Natural killer cell (primary cell): ENCODE measurements around the gene GATAD2A. TPM values are rescaled to one million over a fixed set of nuclear protein-coding genes. Genes with fewer than 3 reads are reported as not detected.

ENCODE experiments used
- ATAC-seq, 3 donors: fragments of 150-1000 bp in 2 of 3; fragments of 200-7000 bp in 1 of 3; cut with Tn5 transposase; 1 replicate in 1 of 3; 2 replicates in 2 of 3; pipeline ENCODE4 v1.10.0; 2021; ENCODE audit warnings: mild to moderate bottlenecking in 2 of 3, moderate library complexity in 2 of 3
- DNase-seq, 2 donors: peaks; one replicate each; pipeline versions ENCODE4 v3.0.0 to v3.0.0-alpha.2; 2013 to 2021; ENCODE audit warnings: mixed read lengths in 1 of 2
- H3K27ac ChIP-seq: one replicate; pipeline ENCODE4 v1.5.1; 2013; ENCODE audit warnings: mild to moderate bottlenecking, low read length
- H3K27me3 ChIP-seq: one replicate; pipeline ENCODE4 v1.6.1; 2013; ENCODE audit warnings: low read length; ENCODE audit not compliant: control insufficient read depth, insufficient read depth
- H3K36me3 ChIP-seq: one replicate; pipeline ENCODE4 v1.6.1; 2013; ENCODE audit warnings: low read length; ENCODE audit not compliant: control insufficient read depth, insufficient read depth
- H3K4me1 ChIP-seq: one replicate; pipeline ENCODE4 v1.6.1; 2013; ENCODE audit warnings: low read length; ENCODE audit not compliant: control insufficient read depth, insufficient read depth
- H3K4me3 ChIP-seq: one replicate; pipeline ENCODE4 v1.5.1; 2013; ENCODE audit warnings: low read length
- H3K9me3 ChIP-seq: one replicate; pipeline ENCODE4 v1.6.1; 2013; ENCODE audit warnings: low read length; ENCODE audit not compliant: control insufficient read depth, insufficient read depth
- H3K27ac Mint-ChIP-seq, 2 donors: one replicate each; pipeline ENCODE4 v1.8.0; 2022; ENCODE audit warnings: mild to moderate bottlenecking in 2 of 2, mixed read lengths in 2 of 2, moderate library complexity in 1 of 2
- H3K27me3 Mint-ChIP-seq, 2 donors: one replicate each; pipeline ENCODE4 v1.8.0; 2022; ENCODE audit warnings: low read depth in 2 of 2, mixed read lengths in 2 of 2
- H3K36me3 Mint-ChIP-seq: one replicate; pipeline ENCODE4 v1.8.0; 2022; ENCODE audit warnings: mixed read lengths
- H3K4me1 Mint-ChIP-seq, 2 donors: one replicate each; pipeline ENCODE4 v1.8.0; 2022; ENCODE audit warnings: mixed read lengths in 2 of 2
- H3K4me3 Mint-ChIP-seq: one replicate; pipeline ENCODE4 v1.8.0; 2022; ENCODE audit warnings: mild to moderate bottlenecking, moderate library complexity, mixed read lengths
- H3K9me3 Mint-ChIP-seq, 2 donors: one replicate each; pipeline ENCODE4 v1.8.0; 2022; ENCODE audit warnings: mixed read lengths in 2 of 2
- WGBS: methylation state at CpG from one replicate; pipeline ENCODE4 v1.1.7; 2013; ENCODE audit warnings: missing lambda C conversion rate; ENCODE audit not compliant: insufficient coverage; 5-methylcytosine and 5-hydroxymethylcytosine counted together
- intact Hi-C: fragments of 100-400 bp; cut with micrococcal nuclease; formaldehyde crosslinking; loops from one replicate; pipeline ENCODE4 v1.14.2; 2022
- total RNA-seq, 4 donors: library from RNA; stranded (reverse); fragments of 120-200 nt in 1 of 4; gene quantifications; one replicate each; pipeline versions ENCODE4 v1.2.3 to v1.2.4, GENCODE V29; 2013 to 2022
- TF ChIP-seq, protein P1 (sequence below): fragments of 200-600 bp; IDR thresholded peaks from one replicate; pipeline ENCODE4 v1.8.0; 2022; ENCODE audit warnings: antibody characterized with exemption

Gene GATAD2A
- total RNA-seq, 3 donors from 2014 or later (not counting 1 experiment from before 2014, with no cell fraction given) = 209 to 232 (median 230) TPM

DNA sequence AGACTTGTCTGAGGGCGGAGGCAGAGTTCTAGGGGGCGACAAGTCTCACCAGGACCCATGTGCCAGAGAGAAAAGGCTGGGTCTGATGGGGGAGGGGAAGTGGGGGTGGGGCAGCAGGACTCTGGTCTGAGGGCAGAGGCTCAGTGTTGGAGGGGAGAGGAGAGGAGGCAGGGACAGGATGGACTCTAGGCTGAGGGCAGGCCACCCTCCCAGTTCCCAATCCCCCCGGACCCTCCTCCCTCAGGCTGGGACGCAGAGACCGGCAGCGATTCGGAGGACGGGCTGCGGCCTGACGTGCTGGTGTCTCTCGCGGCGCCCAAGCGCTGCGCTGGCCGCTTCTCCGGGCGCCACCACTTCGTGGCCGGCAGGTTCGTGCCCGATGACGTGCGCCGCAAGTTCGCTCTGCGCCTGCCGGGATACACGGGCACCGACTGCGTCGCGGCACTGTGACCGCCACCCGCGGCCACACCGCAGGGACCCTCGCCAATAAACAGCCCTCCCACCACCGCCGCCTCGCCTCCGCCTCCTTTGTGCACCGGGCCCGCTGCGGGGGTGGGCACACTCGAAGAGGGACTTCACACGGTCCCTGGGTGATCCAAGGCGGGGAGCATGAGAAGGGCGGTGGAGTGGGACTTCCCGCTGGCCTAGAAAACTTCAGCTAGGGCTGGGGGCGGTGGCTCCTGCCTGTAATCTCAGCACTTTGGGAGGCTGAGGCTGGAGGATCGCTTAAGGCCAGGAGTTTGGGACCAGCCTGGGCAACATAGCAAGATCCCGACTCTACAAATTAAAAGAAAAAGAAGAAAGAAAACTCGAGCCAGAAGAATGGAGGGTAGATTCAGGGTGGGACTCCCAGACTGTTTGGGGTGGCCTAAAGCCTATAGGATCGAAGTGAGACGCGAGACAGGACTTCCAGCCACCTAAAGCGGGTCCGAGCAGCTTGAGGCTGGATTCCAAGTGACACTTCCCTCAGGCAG lies 131.9 kb downstream of the GATAD2A start:
- TF ChIP-seq, protein P1, sequence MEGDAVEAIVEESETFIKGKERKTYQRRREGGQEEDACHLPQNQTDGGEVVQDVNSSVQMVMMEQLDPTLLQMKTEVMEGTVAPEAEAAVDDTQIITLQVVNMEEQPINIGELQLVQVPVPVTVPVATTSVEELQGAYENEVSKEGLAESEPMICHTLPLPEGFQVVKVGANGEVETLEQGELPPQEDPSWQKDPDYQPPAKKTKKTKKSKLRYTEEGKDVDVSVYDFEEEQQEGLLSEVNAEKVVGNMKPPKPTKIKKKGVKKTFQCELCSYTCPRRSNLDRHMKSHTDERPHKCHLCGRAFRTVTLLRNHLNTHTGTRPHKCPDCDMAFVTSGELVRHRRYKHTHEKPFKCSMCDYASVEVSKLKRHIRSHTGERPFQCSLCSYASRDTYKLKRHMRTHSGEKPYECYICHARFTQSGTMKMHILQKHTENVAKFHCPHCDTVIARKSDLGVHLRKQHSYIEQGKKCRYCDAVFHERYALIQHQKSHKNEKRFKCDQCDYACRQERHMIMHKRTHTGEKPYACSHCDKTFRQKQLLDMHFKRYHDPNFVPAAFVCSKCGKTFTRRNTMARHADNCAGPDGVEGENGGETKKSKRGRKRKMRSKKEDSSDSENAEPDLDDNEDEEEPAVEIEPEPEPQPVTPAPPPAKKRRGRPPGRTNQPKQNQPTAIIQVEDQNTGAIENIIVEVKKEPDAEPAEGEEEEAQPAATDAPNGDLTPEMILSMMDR = no peak
- no peak overlapping the region for H3K4me3 ChIP-seq
- H3K9me3 Mint-ChIP-seq = no peaks in the 10 kb centered on the region
- DNase-seq (peak in 1 of 2 donors; percentile 69), ATAC-seq (peak in 1 of 3 donors; percentile 41)
- H3K27ac Mint-ChIP-seq = peak overlapping the region; percentile 45 to 53
- intact Hi-C loops = no loop called here
- H3K27ac ChIP-seq = no peak overlapping the region
- no peaks in the 10 kb centered on the region for H3K36me3 Mint-ChIP-seq
- H3K27me3 ChIP-seq = peaks cover 16% of the 10 kb centered on the region
- H3K4me1 ChIP-seq = peaks cover 43% of the 10 kb centered on the region
- peaks cover 0 to 12% of the 10 kb centered on the region in 2 donors for H3K27me3 Mint-ChIP-seq
- peak overlapping the region; percentile 84 for H3K4me3 Mint-ChIP-seq
- H3K9me3 ChIP-seq = no peaks in the 10 kb centered on the region
- H3K4me1 Mint-ChIP-seq = peaks cover 14 to 42% of the 10 kb centered on the region in 2 donors
- no peaks in the 10 kb centered on the region for H3K36me3 ChIP-seq
- WGBS = 54% methylated on average over 59 of the region's 59 CpGs

DNA sequence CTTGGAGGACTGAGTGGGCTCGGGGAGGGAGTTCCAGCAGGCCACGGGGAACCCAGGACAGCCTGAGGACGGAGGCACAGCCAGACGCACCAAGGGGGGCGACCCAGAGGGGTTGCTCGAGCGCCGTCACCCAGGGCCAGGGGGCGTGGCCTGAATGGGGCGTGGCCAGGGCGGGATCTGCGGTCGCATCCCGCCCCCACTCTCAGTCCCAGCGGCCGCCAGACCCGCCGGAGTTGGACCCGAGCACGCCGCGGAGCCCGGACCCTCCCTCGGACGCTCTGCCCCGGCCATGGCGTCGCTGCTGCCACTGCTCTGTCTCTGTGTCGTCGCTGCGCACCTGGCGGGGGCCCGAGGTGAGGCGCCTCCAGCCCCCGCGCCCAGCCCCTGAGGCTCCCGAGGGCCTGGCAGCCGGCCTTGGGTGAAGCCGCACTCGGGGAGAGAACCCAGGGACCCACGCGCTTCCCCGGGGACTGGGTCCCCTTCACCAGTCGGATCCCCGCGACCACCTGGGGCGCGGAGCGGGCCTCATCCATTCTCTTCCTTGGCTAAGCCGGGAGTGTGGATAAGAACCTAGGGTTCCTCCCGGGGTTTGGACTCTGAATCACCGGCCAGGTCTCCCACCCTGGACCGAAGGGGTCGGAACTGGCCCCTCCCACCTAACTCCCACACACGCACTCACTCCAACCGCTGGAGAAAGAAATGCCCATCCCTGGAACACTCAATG lies 132.7 kb downstream of the GATAD2A start, which contains the start of gene CILP2:
TSS of gene CILP2 (plus strand) at position 205 of the 724 bp plus-strand sequence. CDS start at position 290, 85 bp downstream.
- Mint-ChIP-seq H3K36me3 (no peaks in the 10 kb centered on the region), H3K4me1 (peaks cover 13 to 42% of the 10 kb centered on the region in 2 donors), H3K4me3 (peak within 1 kb of the TSS; percentile 84), H3K27me3 (peaks cover 0 to 17% of the 10 kb centered on the region in 2 donors), H3K27ac (peak within 1 kb of the TSS; percentile 45 to 75), H3K9me3 (no peaks in the 10 kb centered on the region)
- DNase-seq (peak in 1 of 2 donors; percentile 65), ATAC-seq (peak in 1 of 3 donors; percentile 24)
- Histone ChIP-seq H3K4me1 (peaks cover 37% of the 10 kb centered on the region), H3K36me3 (no peaks in the 10 kb centered on the region), H3K27me3 (peaks cover 16% of the 10 kb centered on the region), H3K9me3 (no peaks in the 10 kb centered on the region), H3K27ac (no peak within 1 kb of the TSS), H3K4me3 (no peak within 1 kb of the TSS)
- intact Hi-C loops = no loop called here
- TF ChIP-seq, protein P1 = no peak
- 9% methylated on average over 56 of the region's 56 CpGs for WGBS

- no peaks in the 10 kb centered on the region for H3K9me3 Mint-ChIP-seq
- ATAC-seq (no peak), DNase-seq (peak in 1 of 2 donors; percentile 40)
- no peaks in the 10 kb centered on the region for H3K36me3 Mint-ChIP-seq
- intact Hi-C loops = no loop called here
- H3K4me1 Mint-ChIP-seq = peaks cover 13 to 41% of the 10 kb centered on the region in 2 donors
- Histone ChIP-seq H3K9me3 (no peaks in the 10 kb centered on the region), H3K27me3 (peaks cover 16% of the 10 kb centered on the region), H3K27ac (no peak overlapping the region), H3K36me3 (no peaks in the 10 kb centered on the region), H3K4me1 (peaks cover 37% of the 10 kb centered on the region), H3K4me3 (no peak overlapping the region)
- H3K27me3 Mint-ChIP-seq = peaks cover 0 to 17% of the 10 kb centered on the region in 2 donors
- H3K27ac Mint-ChIP-seq = peak overlapping the region in 1 of 2 donors; percentile 75
- 38% methylated on average over 7 of the region's 7 CpGs for WGBS
- TF ChIP-seq, protein P1 = no peak
- H3K4me3 Mint-ChIP-seq = peak overlapping the region; percentile 74
These were observed 133.3 kb downstream of the GATAD2A start for GRCh38 chr19:19538785-19539166.
